GF-D8 (cell line): ENCODE results near the gene PNPLA6.

ENCODE experiments used
- DNase-seq: peaks from one replicate; lab custom pipeline; 2025; lab: John Stamatoyannopoulos, UW

The PNPLA6 gene

DNA sequence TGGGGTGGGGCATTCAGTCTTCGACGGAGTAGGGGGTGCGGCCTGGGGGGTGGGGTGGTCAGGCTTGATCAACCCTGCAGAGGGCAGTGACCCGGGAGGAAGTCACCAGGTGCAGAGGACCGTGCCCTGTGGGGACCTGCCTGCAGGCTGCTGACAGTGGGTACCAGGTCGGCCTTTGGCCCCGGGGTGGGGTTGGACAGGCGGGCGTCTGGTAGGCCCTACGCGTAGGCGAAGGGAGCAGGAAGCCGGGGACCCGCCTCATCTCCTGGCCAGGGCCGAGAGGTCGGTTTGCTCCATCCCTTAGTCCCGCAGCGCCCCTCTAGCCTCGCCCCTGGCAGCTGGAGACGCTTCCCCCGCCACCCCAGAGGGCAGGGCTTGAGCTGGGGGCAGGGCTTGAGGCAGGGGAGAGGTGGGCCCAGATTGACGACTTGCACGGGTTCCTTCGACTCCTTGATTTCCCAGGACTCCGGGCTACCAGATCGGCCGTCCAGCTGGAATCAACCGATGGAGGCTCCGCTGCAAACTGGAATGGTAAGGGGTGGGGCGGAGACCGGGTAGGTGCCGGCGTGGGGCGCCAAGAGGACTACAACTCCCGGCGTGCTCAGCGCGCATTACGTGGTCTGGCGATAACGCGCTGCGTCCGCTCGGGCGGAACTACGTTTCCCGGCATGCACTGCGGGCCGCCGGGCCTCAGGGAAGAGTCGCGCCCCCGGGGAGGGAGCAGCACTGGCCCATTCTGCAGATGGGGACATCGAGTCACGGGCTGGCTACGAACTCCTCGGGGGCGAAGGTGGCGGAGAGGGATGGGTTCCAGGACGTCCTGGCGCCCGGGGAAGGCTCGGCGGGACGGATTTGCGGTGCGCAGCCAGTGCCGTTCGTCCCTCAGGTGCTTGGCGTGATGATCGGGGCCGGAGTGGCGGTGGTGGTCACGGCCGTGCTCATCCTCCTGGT lies at the start of gene PNPLA6:
TSS of gene PNPLA6 (plus strand) at position 671 of the 951 bp plus-strand sequence. CDS start at position 743, 72 bp downstream.
- peak; percentile 63 for DNase-seq

DNA sequence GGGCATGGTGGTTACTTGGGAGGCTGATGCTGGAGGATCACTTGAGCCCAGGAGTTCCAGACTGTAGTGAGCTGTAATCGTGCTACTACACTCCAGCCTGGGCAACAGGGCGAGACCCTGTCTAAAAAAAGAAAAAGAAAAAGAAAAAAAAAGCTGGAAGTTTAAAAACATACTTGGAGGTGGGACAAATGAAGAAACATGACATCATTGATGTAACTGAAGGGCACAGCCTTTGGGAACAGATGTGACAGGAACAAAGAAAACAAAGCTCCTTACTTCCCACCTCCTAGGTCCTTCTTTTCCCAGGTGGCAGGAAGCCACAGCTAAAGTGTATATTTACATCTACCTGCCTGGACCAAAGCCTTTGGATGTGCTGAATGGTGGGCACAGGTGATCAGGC lies 48.6 kb upstream of the PNPLA6 start:
- no peak for DNase-seq

DNA sequence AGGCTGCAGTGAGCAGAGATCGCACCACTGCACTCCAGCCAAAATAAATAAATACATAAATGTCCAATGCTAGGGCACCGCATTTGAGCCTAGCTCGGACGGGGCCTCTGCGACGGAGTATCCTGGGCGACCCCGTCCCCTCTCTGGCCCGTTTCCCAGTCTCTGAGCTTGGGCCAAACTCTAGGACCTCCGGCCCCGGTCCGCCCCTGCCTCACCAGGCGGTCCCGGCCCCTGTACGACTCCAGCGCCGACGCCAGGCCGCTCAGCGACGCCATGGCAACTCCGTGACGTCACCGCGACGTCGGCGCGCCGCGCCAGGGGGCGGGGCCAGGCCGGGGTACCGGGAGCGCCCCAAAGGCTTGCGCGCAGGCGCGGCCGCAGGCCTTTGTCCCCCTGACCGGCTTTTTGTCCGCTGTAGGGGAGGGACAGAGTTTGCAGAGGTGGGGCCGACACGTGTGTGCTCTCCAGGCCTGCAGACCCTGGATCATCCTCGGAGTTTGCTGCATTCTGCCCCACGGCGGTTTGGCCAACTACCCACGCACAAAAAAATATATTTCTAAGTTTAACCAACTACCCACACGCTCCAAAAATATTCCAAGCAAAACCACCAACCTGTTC lies 46.7 kb upstream of the PNPLA6 start, which contains the start of gene PEX11G:
TSS of gene PEX11G (minus strand) at position 300 of the 618 bp plus-strand sequence. CDS start at position 275, 25 bp downstream.
- peak; percentile 51 for DNase-seq

DNA sequence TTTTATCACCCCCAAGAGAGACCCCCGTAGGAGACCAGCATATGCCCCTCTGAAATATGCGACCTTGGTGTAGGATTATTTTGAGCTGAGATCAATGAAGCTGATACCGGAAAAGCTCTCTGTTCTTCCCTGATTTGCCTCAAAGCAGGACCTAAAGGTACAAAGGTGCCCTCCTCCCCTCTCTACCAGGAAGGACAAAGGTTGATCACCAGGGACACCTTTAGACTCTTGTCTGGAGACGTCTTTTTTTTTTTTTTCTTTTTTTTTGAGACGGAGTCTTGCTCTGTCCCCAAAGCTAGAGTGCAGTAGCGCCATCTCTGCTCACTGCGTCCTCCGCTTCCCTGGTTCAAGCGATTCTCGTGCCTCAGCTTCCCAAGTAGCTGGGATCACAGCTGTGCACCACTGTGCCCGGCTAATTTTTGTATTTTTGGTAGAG lies 45.9 kb upstream of the PNPLA6 start:
- no peak for DNase-seq

DNA sequence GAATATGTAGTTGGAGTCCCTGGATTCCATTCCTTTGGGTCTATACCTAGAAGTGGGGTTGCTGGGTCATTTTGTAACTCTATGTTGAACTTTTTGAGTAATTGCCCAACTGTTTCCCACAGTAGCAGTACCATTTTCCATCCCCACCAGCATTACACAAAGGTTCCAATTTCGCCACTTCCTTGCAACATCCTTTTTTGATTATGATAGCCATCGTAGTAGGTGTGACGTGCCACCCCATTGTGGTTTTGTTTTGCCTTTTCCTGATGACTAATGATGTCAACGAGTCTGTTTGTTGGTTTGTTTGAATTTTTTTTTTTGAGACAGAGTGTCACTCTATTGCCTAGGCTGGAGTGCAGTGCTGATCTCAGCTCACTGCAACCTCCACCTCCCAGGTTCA lies 43.4 kb upstream of the PNPLA6 start:
- DNase-seq: peak; percentile 94

DNA sequence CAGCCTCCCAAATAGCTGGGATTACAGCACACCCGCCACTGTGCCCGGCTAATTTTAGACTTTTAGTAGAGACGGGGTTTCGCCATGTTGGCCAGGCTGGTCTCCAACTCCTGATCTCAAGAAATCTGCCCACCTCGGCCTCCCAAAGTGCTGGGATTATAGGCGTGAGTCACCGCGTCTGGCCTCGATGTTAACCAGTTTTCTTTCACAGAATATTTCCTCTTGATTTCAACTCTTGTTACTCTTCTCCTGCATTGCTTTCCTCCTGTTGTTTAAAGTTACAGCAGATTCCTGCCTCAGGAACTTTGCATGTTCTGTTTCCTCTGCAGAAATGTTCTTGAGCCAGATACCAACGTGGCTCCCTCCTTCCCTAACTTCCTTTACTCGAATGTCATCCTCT lies 43.0 kb upstream of the PNPLA6 start:
- DNase-seq: no peak

DNA sequence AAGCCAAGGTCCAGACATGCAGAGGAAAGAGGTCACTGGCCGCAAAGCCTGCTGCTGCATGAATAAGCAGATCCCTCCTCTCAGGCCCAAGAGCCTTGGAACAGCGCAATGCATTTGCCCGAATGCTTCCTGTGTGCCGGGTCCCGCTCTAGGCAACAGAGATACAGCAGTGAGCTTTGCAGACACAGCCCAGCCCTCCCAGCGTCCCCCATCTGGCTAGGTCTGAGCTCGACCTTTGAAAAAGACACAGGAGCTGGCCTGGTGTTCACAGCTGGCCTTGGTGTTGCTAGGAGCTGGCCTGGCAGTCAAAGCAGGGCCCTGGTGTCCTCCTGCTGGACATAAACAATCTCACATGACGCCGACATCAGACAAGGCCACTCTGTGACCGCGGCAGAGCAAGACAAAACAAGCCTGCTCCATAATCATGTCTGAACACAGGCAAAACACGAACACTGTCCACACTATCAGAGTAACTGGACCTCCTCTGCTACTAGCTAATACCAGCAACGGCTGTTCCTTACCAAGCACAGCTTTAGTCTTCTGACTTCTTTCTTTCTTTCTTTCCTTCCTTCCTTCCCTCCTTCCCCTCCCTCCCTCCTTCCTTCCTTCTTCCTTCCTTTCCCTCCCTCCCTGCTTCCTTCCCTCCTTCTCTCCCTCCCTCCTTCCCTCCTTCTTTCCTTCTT lies 41.0 kb upstream of the PNPLA6 start:
- no peak for DNase-seq

DNA sequence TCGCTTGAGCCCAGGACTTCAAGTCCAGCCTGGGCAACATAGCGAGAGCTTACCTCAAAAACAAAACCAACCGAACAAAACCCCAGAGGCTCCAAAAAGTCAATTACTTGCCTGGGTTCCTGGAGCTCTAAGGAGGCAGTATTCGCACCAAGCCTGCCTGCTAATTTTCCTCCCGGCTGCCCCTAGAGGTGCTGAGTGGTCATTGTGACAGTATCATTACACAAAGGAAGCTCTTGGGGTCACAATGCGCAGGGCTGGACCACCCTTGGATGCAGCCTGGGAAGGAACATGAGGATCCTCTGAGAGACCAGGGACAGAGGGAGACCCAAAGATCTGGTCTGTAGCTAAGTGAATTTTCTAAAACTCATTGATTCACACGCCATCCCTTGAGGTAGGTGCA lies 38.2 kb upstream of the PNPLA6 start:
- DNase-seq: no peak

DNA sequence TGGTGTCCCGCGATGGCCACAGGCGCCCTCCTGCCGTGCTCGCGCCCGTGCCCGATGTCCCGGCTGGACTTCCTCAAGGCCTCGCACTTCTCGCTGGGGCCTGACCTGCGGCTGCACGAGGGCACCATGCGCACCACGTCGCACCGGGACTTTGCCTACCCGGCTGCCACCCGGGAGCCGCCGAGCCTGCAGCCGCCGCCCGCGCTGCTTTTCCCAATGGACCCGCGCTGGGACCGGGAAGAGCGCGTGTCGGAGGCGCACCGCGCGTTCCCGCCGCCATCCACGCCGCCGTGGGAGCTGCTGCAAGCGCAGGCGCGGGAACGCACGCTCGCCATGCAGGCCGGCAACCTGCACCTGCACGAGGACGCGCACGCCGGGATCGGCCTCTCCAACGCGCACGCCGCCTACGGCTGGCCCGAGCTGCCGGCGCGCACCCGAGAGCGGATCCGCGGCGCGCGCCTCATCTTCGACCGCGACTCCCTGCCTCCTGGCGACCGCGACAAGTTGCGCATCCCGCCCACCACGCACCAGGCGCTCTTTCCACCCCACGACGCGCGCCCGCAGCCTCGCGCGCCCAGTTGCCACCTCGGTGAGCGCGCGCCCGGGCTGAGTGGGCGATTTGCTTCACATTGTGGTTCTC lies 34.6 kb upstream of the PNPLA6 start:
- peak; percentile 74 for DNase-seq

DNA sequence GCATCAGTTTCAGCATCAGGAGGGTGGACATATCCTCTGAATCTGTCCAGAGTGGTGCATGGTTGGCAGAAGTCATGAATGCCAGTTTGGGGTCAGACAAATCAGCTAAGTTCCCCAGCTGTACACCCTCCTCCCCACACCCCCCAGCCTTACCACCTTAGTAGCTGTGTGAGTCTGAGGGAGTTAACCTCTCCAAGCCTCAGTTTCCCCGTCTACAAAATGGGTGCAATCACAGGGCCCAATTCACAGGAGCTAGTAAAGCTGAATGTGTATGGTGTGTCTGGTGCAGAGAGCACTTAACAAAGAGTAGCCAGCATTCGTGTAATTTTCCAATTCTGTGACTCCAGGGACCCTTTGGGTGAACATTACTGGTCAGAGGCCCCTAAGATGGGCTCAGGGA lies 33.0 kb upstream of the PNPLA6 start:
- no peak for DNase-seq

DNA sequence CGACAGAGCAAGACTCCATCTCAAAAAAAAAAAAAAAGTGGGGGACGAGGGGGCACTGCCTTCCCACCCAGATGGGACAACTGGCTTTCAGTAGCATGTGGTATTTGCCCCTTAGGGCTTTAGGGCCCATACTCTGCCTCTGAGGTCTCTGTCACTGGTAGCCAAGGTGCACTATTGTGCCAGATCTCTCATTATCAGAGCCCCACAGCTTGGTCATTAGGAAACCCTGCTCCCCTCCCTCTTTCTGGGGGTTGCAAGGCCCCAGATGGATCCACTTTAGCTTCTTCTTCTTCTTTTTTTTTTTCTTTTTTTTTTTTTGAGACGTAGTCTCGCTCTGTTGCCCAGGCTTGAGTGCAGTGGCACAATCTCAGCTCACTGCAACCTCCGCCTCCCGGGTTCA lies 30.8 kb upstream of the PNPLA6 start:
- DNase-seq: peak; percentile 57

DNA sequence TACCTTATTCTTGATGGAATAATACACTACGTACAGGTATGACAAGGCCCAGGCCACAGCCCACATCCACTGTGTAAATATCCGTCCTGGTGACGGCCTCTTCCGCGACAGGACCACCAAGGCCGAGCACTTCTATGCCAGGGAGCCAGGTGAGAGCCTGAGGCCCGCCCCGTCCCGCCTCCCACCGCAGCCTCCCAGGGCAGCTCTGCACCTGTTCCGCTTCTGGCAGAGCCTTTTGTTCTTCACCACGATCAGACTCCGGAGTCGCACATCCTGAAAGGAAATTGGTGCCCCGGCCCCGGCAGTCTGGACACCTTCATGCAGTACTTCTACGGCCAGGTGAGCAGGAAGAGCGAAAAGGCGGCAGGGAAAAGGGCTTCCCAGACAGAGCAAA lies 30.2 kb upstream of the PNPLA6 start:
- no peak for DNase-seq

DNA sequence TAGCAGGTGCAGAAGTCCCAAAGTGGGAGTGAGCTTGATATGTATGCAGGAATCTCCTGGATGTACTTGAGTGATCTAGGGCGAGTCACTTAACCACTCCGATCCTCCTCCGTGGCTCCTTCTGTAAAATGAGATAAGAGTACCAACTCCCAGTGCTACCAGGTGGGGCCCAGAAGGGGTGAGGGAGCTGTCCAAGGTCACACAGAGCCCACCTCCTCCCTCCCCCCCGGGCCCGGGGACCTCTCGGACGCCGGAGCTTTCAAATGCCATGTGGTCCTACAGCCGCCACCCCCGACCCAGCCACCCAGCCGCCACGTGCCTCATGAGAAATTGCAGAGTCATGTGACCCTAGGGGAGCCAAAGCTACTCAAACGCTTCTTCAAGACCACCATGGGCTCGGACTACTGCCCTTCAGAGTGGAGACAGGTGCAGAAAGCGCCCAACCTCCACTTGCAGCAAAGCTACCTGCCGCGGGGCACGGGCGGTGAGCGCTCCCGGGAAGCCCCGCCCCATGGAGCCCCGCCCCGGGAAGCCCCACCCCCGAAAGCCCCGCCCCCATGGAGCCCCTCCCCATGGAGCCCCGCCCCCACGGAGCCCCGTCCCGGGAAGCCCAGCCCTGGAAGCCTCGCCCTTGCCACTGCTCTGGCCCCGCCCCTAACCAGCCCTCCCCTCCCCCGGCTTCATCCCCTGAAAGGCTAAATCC lies 29.7 kb upstream of the PNPLA6 start:
- DNase-seq: no peak

DNA sequence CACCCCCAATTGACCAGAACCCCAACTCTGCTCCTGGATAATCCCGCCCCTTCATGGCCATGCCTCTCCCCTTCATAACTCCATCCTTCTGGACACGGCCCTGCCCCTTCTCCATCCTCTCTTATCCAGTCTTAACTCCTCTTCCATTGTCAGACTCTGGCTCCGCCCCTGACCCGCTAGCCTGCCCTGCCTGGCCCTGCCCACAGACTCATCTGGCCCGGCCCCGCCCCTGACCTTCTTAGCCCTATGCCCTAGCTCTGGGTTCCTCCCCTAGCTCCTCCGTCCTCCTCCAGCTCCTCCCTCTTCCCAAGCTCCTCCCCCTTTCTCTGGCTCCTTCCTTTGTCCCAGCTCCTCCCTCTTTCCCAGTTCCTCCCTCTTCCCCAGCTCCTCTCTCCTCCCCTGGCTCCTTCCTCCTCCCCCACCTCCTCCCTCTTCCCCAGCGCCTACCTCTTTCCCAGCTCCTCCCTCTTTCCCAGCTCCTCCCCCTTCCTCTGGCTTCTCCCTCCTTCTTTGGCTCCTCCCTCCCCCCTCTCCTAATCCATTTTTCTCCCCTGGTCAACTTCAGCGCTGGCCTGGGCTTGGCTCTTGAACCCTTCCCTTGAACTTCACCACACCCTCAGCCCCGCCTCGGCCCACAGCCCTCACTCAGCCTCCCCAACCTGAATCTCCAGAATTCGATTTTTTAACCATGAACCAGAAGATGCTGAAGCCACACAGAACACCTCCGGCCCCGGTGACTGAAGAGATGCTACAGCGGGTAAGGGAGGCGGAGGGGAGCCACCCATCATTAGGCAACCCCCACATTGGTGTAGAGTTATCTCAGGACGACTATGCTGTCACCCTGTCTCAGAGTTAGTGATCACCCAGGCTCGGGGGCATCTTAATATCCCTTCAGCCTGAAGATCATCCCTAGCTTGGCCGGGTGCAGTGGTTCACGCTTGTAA lies 28.9 kb upstream of the PNPLA6 start:
- DNase-seq: peak; percentile 8

DNA sequence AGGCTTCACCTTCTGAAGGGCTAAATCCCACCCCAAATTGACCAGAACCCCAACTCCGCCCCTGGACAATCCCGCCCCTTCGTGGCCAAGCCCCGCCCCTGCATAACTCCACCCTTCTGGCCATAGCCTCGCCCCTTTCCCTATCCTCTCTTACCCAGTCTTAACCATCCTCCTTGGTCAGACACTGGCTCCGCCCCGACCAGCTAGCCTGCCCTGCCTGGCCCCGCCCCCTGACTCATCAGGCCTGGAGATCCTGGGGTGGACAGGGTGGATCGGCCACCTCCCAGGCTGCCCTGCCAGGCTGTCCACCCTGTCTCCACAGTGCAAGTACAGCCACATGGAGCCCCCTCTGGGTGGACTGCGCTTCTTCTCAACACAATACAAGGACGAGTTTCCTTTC lies 27.6 kb upstream of the PNPLA6 start:
- no peak for DNase-seq

DNA sequence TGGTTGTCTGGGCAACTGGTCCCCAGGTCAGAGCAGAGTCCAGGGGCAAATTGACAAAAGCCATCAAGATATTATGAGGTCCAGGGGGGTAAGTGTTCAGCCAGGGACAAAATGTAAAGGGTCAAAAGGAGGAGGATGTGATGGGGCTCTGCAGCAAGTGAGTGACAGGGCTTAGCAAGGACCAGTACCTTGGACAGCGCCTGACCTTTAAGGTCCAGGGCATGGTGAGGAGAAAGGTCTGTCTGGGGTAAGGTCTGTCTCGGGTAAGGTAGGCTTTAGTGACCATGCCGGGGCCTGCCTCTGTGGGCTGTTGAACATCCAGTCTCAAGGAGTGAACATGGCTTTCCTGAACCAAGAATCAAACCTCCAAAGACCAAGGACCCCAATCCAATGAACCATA lies 25.9 kb upstream of the PNPLA6 start:
- no peak for DNase-seq

DNA sequence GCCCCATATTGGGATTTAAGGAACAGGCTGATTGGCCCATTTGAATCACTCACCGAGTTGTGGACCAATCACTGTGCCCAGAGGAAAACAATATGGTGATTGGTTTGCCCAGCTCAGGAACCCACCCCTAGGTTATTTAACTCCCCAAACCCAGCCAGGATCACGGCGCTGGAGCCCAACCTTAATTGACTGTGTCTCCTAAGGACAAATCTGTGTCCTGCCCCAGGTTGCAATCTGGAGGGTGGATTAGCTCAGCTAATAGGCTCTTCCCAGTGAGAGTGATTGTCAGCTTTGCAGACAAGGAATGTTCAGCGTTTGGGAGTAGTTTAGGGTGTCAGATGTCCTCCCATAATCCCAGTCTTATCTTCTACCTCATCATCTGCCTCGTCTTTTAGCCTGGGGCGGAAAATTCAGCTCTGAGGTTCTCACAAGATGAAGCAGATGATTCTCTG lies 23.1 kb upstream of the PNPLA6 start:
- no peak for DNase-seq

DNA sequence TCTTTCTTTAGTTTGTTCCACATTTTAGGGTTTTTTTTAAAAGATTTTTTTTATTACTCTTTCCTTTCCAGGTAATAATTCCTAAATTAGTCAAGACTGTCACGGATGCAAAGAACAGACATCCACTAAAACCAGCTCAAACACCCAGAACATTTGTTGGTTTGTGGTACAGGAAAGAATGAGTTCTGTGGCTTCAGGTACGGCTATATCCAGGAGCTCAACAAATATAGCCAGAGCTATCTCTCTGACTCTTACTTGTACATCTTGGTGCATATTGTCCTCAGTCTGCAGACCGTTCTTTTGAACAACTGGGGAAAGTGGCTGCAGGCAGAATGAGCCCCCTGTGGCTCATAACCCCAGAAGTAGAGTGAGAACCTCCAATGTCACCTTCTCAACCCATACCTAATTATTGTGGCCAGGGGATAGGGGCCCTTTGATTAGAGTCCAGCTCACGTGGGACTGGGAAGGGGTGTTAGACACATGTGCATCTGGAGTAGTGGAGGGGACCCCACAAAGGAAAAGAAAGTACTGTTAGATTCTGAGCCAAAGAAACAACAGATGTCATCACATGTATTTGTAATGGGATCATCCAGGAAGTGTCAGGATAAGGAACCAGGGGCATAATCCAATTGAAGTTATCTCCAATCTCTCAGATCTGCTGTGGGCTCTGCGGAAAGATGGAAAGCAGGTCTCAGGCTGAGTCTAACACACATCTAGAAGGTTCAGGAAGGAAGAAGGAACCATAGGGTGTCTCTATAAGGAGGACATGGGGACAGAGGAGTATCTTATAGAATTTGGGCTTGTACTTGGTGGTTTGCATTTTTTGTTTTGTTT lies 21.5 kb upstream of the PNPLA6 start:
- DNase-seq: no peak

DNA sequence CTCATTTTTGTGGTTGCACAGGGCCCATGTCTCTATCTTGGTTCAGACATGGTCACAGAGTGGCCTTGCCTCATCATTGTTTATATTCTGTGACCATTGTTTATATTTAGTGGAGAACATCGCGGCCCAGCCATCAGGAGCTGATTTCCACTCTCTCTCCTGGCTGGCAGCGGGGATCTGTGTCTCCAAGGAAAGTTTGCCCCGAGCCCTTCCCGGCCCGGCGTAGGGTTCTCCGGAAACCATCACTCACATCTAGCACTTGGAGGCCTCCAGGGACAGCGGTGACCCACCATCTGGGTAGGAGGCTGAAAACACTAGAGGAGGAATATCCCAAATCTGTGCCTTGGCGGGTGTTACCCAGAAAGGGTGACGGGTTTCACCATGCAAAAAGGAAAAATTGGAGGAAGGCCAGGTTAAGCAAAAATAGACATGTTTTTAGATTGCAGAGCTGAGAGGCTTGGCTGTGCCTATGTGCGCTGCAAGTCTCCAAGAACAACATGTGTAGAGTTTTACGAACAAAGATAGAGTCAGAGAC lies 20.3 kb upstream of the PNPLA6 start:
- DNase-seq: no peak
